Dermis blood vessel endothelial cell (primary cell): ENCODE measurements around the gene OTOA. TPM values are rescaled to one million over a fixed set of nuclear protein-coding genes. Genes with fewer than 3 reads are reported as not detected.
"Not testable (repeated sequence)": the region's sequence is repeated elsewhere in the genome, so short reads cannot be mapped to it uniquely, and the experiment has no call there.

Experiments used
- DNase-seq: peaks from one replicate; pipeline ENCODE4 v3.0.0; 2010
- total RNA-seq: library from RNA; depleted of rRNA; stranded (reverse); fragments of >200 nt; gene quantifications from 2 replicates; pipeline ENCODE4 v1.2.3, GENCODE V29; 2014

The OTOA gene
- 0.09 TPM in 1 of 2 replicates, not detected in the other for total RNA-seq

- DNase-seq, result no peak
Observed at GRCh38 chr16:21663889-21664647, at the start of gene OTOA. TSS of gene OTOA (plus strand) at chr16:21663968. CDS start at chr16:21678515, 14,547 bp downstream.

GRCh38 chr16:21614896-21615295 lies 48.9 kb upstream of the OTOA start:
- DNase-seq, result no peak

DNA sequence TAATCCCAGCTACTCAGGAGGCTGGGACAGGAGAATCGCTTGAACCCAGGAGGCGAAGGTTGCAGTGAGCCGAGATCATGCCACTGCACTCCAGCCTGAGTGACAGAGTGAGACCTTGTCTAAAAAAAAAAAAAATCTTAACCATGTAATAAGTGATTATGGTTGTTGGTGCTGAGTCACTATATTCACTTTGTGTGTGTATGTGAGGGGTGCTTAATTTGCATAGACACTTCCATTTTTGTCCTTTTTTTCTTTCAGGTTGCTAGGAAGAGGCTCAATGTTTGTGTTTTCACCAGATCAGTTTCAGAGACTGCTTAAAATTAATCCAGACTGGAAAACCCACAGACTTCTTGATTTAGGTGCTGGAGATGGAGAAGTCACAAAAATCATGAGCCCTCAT lies 46.2 kb upstream of the OTOA start:
- no peak for DNase-seq

GRCh38 chr16:21618281-21618680 lies 45.5 kb upstream of the OTOA start:
- DNase-seq, result no peak

DNA sequence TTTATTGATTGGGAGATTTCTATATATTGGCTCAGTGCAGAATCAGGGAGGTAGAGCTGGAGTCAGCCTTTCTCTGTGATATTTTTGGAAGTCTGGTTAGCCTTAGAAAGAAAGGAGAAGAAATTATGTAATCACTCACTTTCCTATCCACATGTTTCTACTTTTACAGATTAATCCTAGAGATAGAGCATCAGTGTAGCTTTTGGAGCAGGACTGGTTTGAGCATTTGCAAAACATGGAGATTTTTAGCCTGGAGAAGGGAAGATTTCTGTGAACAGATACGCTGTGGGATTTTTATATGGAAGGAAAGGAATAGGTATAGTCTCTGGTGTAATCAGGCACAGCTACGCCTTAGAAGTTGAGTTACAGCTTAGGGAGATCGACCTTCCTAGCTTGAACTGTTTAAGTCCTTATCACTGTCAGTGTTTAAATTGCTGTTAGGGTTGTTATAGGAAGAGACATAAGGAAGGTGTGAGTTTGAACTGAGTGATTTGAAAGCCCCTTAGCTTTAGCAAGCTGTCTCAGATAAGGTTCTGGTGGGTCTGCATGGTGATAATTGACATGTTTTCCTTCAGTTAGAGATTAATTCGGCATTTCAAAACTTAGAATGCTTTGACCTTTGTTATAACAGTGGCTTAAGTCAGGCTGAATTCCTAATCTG lies 43.9 kb upstream of the OTOA start:
- DNase-seq, result no peak

DNA sequence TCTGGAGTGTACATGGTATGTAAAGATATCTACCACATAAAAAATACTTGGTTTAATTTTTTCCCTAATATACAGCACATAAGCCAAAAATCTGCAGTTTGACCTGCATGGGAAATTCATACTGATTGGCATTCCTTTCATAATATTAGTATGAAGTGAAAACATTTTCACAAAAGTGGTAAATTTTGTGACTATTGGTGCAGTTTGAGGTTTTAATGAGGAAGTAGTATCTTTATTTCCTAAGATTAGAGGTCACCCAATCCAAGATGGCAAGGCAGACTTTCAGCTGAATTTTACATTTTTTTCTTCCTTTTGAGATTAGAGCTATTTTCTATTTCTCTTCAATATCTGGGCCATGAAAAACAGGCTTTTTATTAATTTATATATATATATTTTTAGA lies 43.2 kb upstream of the OTOA start:
- no peak for DNase-seq

GRCh38 chr16:21622545-21622944 lies 41.2 kb upstream of the OTOA start:
- no peak for DNase-seq

- DNase-seq, result no peak
Observed at GRCh38 chr16:21625026-21625425, 38.7 kb upstream of the OTOA start.

- peak; percentile 81 for DNase-seq
Observed at GRCh38 chr16:21626659-21627277, 37.0 kb upstream of the OTOA start.

- no peak for DNase-seq
Observed at GRCh38 chr16:21628121-21628726, 35.5 kb upstream of the OTOA start.

DNA sequence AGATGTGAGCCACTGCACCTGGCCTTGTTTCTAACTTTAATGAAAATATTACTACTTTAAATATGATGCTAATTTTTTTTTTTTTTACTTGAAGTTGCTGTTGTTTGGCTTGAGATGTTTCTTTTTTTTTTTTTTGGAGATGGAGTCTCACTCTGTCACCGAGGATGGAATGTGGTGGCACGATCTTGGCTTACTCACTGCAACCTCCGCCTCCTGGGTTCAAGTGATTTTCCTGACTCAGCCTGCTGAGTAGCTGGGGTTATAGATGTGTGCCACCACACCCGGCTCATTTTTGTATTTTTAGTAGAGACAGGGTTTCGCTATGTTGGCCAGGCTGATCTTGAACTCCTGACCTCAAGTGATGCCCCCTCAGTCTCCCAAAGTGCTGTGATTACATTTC lies 35.0 kb upstream of the OTOA start:
- no peak for DNase-seq

DNA sequence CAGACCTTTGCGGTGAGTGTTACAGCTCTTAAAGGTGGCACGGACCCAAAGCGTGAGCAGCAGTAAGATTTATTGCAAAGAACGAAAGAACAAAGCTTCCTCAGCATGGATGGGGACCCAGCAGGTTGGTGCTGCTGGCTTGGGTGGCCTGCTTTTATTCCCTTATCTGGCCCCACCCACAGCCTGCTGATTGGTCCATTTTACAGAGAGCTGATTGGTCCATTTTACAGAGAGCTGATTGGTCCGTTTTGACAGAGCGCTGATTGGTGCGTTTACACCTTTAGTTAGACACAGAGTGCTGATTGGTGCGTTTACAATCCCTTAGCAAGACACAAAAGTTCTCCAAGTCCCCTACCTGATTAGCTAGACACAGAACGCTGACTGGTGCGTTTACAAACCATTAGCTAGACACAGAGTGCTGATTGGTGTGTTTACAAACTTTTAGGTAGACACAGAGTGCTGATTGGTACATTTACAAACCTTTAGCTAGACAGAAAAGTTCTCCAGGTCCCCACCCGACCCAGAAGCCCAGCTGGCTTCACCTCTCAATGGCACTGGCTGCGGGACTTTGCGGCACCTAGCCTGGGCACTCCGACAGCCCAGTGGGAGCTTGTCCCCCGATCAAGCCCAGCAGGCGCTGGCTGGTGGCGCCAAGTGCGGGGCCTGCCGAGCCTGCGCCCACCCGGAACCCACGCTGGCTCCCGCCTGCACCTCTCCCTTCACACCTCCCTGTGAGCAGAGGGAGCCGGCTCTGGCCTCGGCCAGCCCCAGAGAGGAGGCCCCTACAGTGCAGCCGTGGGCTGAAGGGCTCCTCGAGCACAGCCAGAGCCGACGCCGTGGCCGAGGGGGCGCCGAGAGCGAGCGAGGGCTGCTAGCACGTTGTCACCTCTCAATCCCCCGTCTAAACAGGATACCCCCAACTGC lies 33.9 kb upstream of the OTOA start:
- not testable (repeated sequence) for DNase-seq

- DNase-seq, result not testable (repeated sequence)
Observed at GRCh38 chr16:21630866-21631265, 32.9 kb upstream of the OTOA start.

GRCh38 chr16:21631376-21631775 lies 32.4 kb upstream of the OTOA start:
- DNase-seq, result not testable (repeated sequence)

GRCh38 chr16:21631951-21632575 lies 31.7 kb upstream of the OTOA start:
- DNase-seq, result not testable (repeated sequence)

DNA sequence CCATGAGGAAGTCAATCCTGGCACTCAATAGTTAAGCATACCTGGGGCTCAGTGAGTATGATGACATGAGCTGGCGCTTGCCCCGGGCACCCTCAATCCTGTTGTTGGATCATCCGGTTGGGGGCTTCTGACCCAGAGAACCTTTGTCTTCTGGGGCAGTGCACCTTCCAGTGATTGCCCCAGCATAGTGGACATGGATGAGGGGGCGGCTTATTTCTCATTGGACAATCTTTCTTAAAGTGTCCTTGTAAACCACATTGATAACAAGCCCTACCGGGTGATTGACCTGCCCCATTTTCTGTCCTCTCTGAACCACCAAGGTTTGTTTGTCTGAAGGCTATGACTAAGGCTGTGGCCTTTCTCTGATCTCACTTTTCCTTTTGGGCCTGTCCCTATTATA lies 29.6 kb upstream of the OTOA start:
- no peak for DNase-seq

DNA sequence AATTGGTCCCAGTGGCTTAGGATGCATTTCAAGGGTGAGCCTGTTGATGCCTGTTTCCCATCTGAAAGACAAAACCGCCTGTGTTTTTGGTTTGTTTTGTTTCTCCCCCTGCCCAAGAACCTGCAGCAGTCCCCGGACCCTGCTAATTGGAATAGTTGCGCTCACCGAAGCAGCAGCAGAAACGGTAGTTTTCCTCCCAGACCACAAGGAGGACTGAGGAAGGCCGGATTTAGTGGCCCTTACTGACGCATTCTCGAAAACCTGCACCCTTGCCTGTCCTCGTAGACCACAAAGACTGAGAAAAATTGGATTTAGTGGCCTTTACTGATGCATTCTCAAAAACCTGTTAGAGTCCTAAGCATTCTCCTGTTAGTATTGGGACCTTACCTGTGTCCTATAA lies 28.1 kb upstream of the OTOA start:
- not testable (repeated sequence) for DNase-seq

- DNase-seq, result no peak
Observed at GRCh38 chr16:21637032-21637968, 26.5 kb upstream of the OTOA start.

DNA sequence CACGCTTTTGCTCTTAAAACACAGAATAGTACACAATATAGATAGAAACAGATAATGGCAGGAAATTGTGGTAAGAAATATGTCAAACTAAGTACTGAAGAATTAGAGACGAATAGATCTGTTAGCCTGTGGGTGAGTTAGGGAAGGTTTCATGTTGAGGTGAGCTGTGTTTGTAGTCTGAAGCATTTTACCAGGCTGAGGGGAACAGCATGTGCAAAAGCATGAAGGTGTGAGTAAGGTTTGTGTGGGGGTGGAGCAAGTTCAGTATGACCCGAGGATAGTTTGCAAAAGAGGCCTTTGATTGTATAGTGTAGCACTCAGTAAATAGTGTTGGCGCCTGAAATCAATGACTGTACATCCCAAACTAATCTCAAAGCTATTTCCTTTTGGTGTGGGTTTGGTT lies 25.2 kb upstream of the OTOA start:
- peak; percentile 31 for DNase-seq

DNA sequence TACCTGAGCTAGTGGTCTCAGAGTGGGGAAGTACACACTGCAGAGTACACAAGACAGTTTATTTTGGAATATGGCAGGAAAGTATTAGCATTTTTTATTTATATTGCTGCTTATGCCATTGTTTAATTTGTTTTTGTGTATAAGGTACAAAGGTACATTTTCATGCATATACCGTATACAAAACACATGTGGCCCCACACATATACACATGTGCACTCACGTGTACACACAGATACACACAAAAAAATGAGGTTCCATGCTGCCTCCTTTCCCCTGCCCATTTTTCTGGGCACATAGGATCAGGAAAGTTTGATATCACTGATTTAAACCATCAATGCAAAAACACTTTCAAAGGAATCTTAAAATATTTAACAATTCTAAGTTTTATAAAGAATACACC lies 24.3 kb upstream of the OTOA start:
- DNase-seq, result no peak

GRCh38 chr16:21641916-21642315 lies 21.9 kb upstream of the OTOA start:
- DNase-seq, result no peak
